GM19035 (cell line): ENCODE data around the gene SKP1.
"Not testable (repeated sequence)": the region's sequence is repeated elsewhere in the genome, so short reads cannot be mapped to it uniquely, and the experiment has no call there.

Experiments used
- ATAC-seq: cut with Tn5 transposase; IDR thresholded peaks from one replicate; pipeline ENCODE4 v1.9.1; 2021; ENCODE audit not compliant: unreplicated experiment

Gene SKP1

GRCh38 chr5:134176511-134177368 lies at the start of gene SKP1:
TSS of gene SKP1 (minus strand) at chr5:134176950. CDS start at chr5:134174022, 2,928 bp downstream.
- peak; percentile 80 for ATAC-seq

- peak; percentile 76 for ATAC-seq
Measured at GRCh38 chr5:134225780-134226440, 49.2 kb upstream of the SKP1 start, which contains the start of gene PPP2CA. TSS of gene PPP2CA (minus strand) at chr5:134226073. CDS start at chr5:134225861, 212 bp downstream.

GRCh38 chr5:134224888-134225779 lies 48.4 kb upstream of the SKP1 start:
- ATAC-seq = peak; percentile 40

- no peak for ATAC-seq
Measured at GRCh38 chr5:134223406-134224248, 46.9 kb upstream of the SKP1 start.

- ATAC-seq = not testable (repeated sequence)
Measured at GRCh38 chr5:134221690-134222089, 44.9 kb upstream of the SKP1 start.

- ATAC-seq = no peak
Measured at GRCh38 chr5:134215757-134216156, 39.0 kb upstream of the SKP1 start.

- not testable (repeated sequence) for ATAC-seq
Measured at GRCh38 chr5:134211263-134212031, 34.7 kb upstream of the SKP1 start.

- no peak for ATAC-seq
Measured at GRCh38 chr5:134209477-134210245, 32.9 kb upstream of the SKP1 start.

- ATAC-seq = no peak
Measured at GRCh38 chr5:134207696-134208095, 30.9 kb upstream of the SKP1 start.

GRCh38 chr5:134206627-134207160 lies 29.9 kb upstream of the SKP1 start:
- ATAC-seq = no peak

- no peak for ATAC-seq
Measured at GRCh38 chr5:134204575-134204974, 27.8 kb upstream of the SKP1 start.

GRCh38 chr5:134203630-134204029 lies 26.9 kb upstream of the SKP1 start:
- ATAC-seq = no peak

GRCh38 chr5:134195666-134196065 lies 18.9 kb upstream of the SKP1 start:
- no peak for ATAC-seq

- ATAC-seq = no peak
Measured at GRCh38 chr5:134189031-134189430, 12.3 kb upstream of the SKP1 start.

- no peak for ATAC-seq
Measured at GRCh38 chr5:134188092-134188491, 11.3 kb upstream of the SKP1 start.

- peak; percentile 75 for ATAC-seq
Measured at GRCh38 chr5:134184155-134185135, 7.7 kb upstream of the SKP1 start.

GRCh38 chr5:134183481-134183880 lies 6.7 kb upstream of the SKP1 start:
- ATAC-seq = no peak
